ENCODE data around the gene TMEM8B. TPM values are rescaled to one million over a fixed set of nuclear protein-coding genes. Genes with fewer than 3 reads are reported as not detected.
A peak's percentile ranks its signal among the peaks of the same experiment; 100 is the strongest.

TMEM8B gene
- total and polyA plus RNA-seq, 2 experiments from 2014 or later, result 17.0 to 17.9 TPM

- Histone ChIP-seq H3K27me3 (no peaks in the 10 kb centered on the region), H3K4me1 (ENCODE audit: low read depth) (peaks cover 17% of the 10 kb centered on the region), H3K36me3 (no peaks in the 10 kb centered on the region), H3K9me3 (ENCODE audit: low read depth) (no peaks in the 10 kb centered on the region), H3K4me3 (peak overlapping the region; percentile 20), H3K27ac (no peak overlapping the region)
- peak; percentile 88 to 94 for DNase-seq (ENCODE audit: low read depth in 1 of 2, low spot score in 1 of 2)
- peak; percentile 86 for TF ChIP-seq CTCF (IDR thresholded peaks at IDR 0.05; ENCODE audit: low read depth, low read length)
Measured at GRCh38 chr9:35790385-35791296, 38.4 kb upstream of the TMEM8B start.

GRCh38 chr9:35791297-35791921 is 37.6 kb upstream of the TMEM8B start, which contains the start of gene NPR2:
Gene NPR2, plus strand, starts transcription at chr9:35791591. Its CDS starts 818 bp downstream, at chr9:35792409.
- peak; percentile 58 to 78 for DNase-seq (ENCODE audit: low read depth in 1 of 2, low spot score in 1 of 2)
- TF ChIP-seq CTCF (IDR thresholded peaks at IDR 0.05; ENCODE audit: low read depth, low read length), result no peak
- no peaks in the 10 kb centered on the region for H3K9me3 ChIP-seq (ENCODE audit: low read depth)
- no peaks in the 10 kb centered on the region for H3K27me3 ChIP-seq
- H3K4me1 ChIP-seq (ENCODE audit: low read depth), result peaks cover 17% of the 10 kb centered on the region
- H3K4me3 ChIP-seq, result peak within 1 kb of the TSS; percentile 20
- peak within 1 kb of the TSS; percentile 5 for H3K27ac ChIP-seq
- H3K36me3 ChIP-seq, result no peaks in the 10 kb centered on the region

- Histone ChIP-seq H3K36me3 (no peaks in the 10 kb centered on the region), H3K4me3 (peak overlapping the region; percentile 20), H3K27ac (no peak overlapping the region), H3K4me1 (ENCODE audit: low read depth) (peaks cover 17% of the 10 kb centered on the region), H3K27me3 (no peaks in the 10 kb centered on the region), H3K9me3 (ENCODE audit: low read depth) (no peaks in the 10 kb centered on the region)
- TF ChIP-seq CTCF (IDR thresholded peaks at IDR 0.05; ENCODE audit: low read depth, low read length), result no peak
- no peak for DNase-seq (ENCODE audit: low read depth in 1 of 2, low spot score in 1 of 2)
Measured at GRCh38 chr9:35792024-35792813, 36.8 kb upstream of the TMEM8B start.

GRCh38 chr9:35792826-35793225 is 36.2 kb upstream of the TMEM8B start:
- Histone ChIP-seq H3K9me3 (ENCODE audit: low read depth) (no peaks in the 10 kb centered on the region), H3K4me1 (ENCODE audit: low read depth) (peaks cover 17% of the 10 kb centered on the region), H3K27me3 (no peaks in the 10 kb centered on the region), H3K36me3 (no peaks in the 10 kb centered on the region), H3K4me3 (no peak overlapping the region), H3K27ac (no peak overlapping the region)
- no peak for DNase-seq (ENCODE audit: low read depth in 1 of 2, low spot score in 1 of 2)
- TF ChIP-seq CTCF (IDR thresholded peaks at IDR 0.05; ENCODE audit: low read depth, low read length), result no peak

GRCh38 chr9:35793461-35793860 is 35.6 kb upstream of the TMEM8B start:
- no peak for DNase-seq (ENCODE audit: low read depth in 1 of 2, low spot score in 1 of 2)
- no peak overlapping the region for H3K4me3 ChIP-seq
- H3K27me3 ChIP-seq, result no peaks in the 10 kb centered on the region
- H3K9me3 ChIP-seq (ENCODE audit: low read depth), result no peaks in the 10 kb centered on the region
- TF ChIP-seq CTCF (IDR thresholded peaks at IDR 0.05; ENCODE audit: low read depth, low read length), result no peak
- no peaks in the 10 kb centered on the region for H3K36me3 ChIP-seq
- H3K27ac ChIP-seq, result no peak overlapping the region
- H3K4me1 ChIP-seq (ENCODE audit: low read depth), result peaks cover 17% of the 10 kb centered on the region
